ENCODE data around the gene MYLK4.

Gene MYLK4

GRCh38 chr6:2705256-2705655 lies 45.5 kb downstream of the MYLK4 start:
- no peak overlapping the region for H3K9ac ChIP-seq (ENCODE audit: insufficient read length, low read depth)
- TF ChIP-seq SUZ12 (IDR thresholded peaks at IDR 0.05; ENCODE audit: extremely low read depth, insufficient read depth, insufficient read length) (no peak), YY1 (IDR thresholded peaks at IDR 0.05; ENCODE audit: insufficient read depth, insufficient read length) (no peak), ZNF274 (IDR thresholded peaks at IDR 0.05; ENCODE audit: low read depth, low read length) (no peak)

GRCh38 chr6:2697291-2697690 lies 53.4 kb downstream of the MYLK4 start:
- Histone ChIP-seq H3K27me3 (ENCODE audit: insufficient read depth, insufficient read length) (no peaks in the 10 kb centered on the region), H3K4me3 (ENCODE audit: insufficient read length, low read depth) (no peak overlapping the region), H3K9me3 (ENCODE audit: insufficient read depth, low read length) (no peaks in the 10 kb centered on the region), H3K36me3 (ENCODE audit: insufficient read depth, insufficient read length, low read length) (no peaks in the 10 kb centered on the region), H3K4me1 (ENCODE audit: insufficient read depth, insufficient read length) (no peaks in the 10 kb centered on the region), H3K9ac (ENCODE audit: insufficient read length, low read depth) (no peak overlapping the region)
- DNase-seq (ENCODE audit: low read depth, low spot score): no peak
- no peak for TF ChIP-seq ZNF274 (IDR thresholded peaks at IDR 0.05; ENCODE audit: low read depth, low read length)
- no peak for TF ChIP-seq YY1 (IDR thresholded peaks at IDR 0.05; ENCODE audit: insufficient read depth, insufficient read length)
- no peak for TF ChIP-seq SUZ12 (IDR thresholded peaks at IDR 0.05; ENCODE audit: extremely low read depth, insufficient read depth, insufficient read length)

More at GRCh38 chr6:2705256-2705655, 45.5 kb downstream of the MYLK4 start:
- H3K9me3 ChIP-seq (ENCODE audit: insufficient read depth, low read length): peaks cover 11% of the 10 kb centered on the region
- H3K4me3 ChIP-seq (ENCODE audit: insufficient read length, low read depth): no peak overlapping the region
- DNase-seq (ENCODE audit: low read depth, low spot score): no peak
- no peaks in the 10 kb centered on the region for H3K27me3 ChIP-seq (ENCODE audit: insufficient read depth, insufficient read length)
- no peaks in the 10 kb centered on the region for H3K4me1 ChIP-seq (ENCODE audit: insufficient read depth, insufficient read length)
- H3K36me3 ChIP-seq (ENCODE audit: insufficient read depth, insufficient read length, low read length): no peaks in the 10 kb centered on the region

GRCh38 chr6:2695454-2696095 lies 55.1 kb downstream of the MYLK4 start:
- DNase-seq (ENCODE audit: low read depth, low spot score): no peak
- no peaks in the 10 kb centered on the region for H3K36me3 ChIP-seq (ENCODE audit: insufficient read depth, insufficient read length, low read length)
- TF ChIP-seq ZNF274 (IDR thresholded peaks at IDR 0.05; ENCODE audit: low read depth, low read length) (no peak), SUZ12 (IDR thresholded peaks at IDR 0.05; ENCODE audit: extremely low read depth, insufficient read depth, insufficient read length) (no peak), YY1 (IDR thresholded peaks at IDR 0.05; ENCODE audit: insufficient read depth, insufficient read length) (no peak)
- H3K4me1 ChIP-seq (ENCODE audit: insufficient read depth, insufficient read length): no peaks in the 10 kb centered on the region
- H3K27me3 ChIP-seq (ENCODE audit: insufficient read depth, insufficient read length): no peaks in the 10 kb centered on the region
- H3K4me3 ChIP-seq (ENCODE audit: insufficient read length, low read depth): no peak overlapping the region
- H3K9ac ChIP-seq (ENCODE audit: insufficient read length, low read depth): no peak overlapping the region
- H3K9me3 ChIP-seq (ENCODE audit: insufficient read depth, low read length): no peaks in the 10 kb centered on the region

DNA sequence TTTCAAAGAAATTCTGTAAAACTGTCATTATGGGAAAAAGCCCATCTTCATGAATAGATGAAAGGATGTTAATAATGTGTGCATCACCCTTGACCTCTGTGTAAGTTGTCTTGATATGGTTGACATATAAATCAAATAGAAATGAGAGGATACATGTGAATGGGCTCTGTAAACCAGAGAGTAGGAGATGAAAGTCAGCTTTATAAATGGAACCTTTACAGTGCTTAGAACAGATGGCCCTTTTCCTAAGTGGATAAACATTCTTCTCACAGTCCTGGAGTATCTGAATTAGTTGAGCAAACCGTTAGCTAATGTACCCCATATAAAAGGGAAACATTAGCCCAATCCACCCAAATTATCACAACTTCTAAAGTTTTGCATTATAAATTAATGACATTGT lies 57.5 kb downstream of the MYLK4 start:
- Histone ChIP-seq H3K36me3 (ENCODE audit: insufficient read depth, insufficient read length, low read length) (no peaks in the 10 kb centered on the region), H3K9me3 (ENCODE audit: insufficient read depth, low read length) (no peaks in the 10 kb centered on the region), H3K9ac (ENCODE audit: insufficient read length, low read depth) (no peak overlapping the region), H3K4me3 (ENCODE audit: insufficient read length, low read depth) (no peak overlapping the region), H3K27me3 (ENCODE audit: insufficient read depth, insufficient read length) (no peaks in the 10 kb centered on the region), H3K4me1 (ENCODE audit: insufficient read depth, insufficient read length) (no peaks in the 10 kb centered on the region)
- TF ChIP-seq SUZ12 (IDR thresholded peaks at IDR 0.05; ENCODE audit: extremely low read depth, insufficient read depth, insufficient read length) (no peak), ZNF274 (IDR thresholded peaks at IDR 0.05; ENCODE audit: low read depth, low read length) (no peak), YY1 (IDR thresholded peaks at IDR 0.05; ENCODE audit: insufficient read depth, insufficient read length) (no peak)
- DNase-seq (ENCODE audit: low read depth, low spot score): no peak

DNA sequence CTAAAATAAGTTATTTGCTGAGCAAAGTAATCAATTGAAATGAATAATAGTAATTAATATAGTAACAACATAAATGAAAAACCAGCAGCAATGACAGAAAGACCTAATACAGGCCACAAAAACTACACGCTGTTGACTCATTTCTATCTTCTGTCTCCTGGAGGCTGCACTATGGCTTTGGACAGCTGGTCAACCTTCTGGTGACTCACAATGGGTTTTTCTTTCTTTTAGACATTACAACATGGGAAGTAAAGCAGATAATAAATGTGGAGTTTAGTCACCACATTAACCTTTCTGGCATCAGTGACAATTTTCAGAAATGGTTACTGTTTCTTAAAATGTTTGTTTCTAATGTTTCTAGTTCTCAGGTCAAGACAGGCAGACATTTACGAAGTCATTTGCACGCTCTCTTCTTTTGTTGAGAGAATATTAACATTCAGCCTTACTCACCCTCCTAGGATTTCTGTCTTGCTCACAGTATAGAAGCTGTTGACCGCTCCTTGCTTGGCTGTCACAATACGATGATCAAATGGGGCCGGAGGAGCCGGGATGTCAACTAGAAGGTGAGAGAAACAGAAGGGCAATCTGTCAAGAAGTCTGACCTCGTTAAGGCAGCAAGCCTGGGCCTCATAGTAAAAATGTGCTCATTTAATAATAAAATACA lies 62.2 kb downstream of the MYLK4 start:
- H3K36me3 ChIP-seq (ENCODE audit: insufficient read depth, insufficient read length, low read length): no peaks in the 10 kb centered on the region
- DNase-seq (ENCODE audit: low read depth, low spot score): no peak
- H3K9ac ChIP-seq (ENCODE audit: insufficient read length, low read depth): no peak overlapping the region
- no peak overlapping the region for H3K4me3 ChIP-seq (ENCODE audit: insufficient read length, low read depth)
- TF ChIP-seq SUZ12 (IDR thresholded peaks at IDR 0.05; ENCODE audit: extremely low read depth, insufficient read depth, insufficient read length): no peak
- no peak for TF ChIP-seq ZNF274 (IDR thresholded peaks at IDR 0.05; ENCODE audit: low read depth, low read length)
- TF ChIP-seq YY1 (IDR thresholded peaks at IDR 0.05; ENCODE audit: insufficient read depth, insufficient read length): no peak
- no peaks in the 10 kb centered on the region for H3K4me1 ChIP-seq (ENCODE audit: insufficient read depth, insufficient read length)
- no peaks in the 10 kb centered on the region for H3K27me3 ChIP-seq (ENCODE audit: insufficient read depth, insufficient read length)
- no peaks in the 10 kb centered on the region; the same call in 1 of the 2 replicates for H3K9me3 ChIP-seq (ENCODE audit: insufficient read depth, low read length)

GRCh38 chr6:2687456-2687855 lies 63.3 kb downstream of the MYLK4 start:
- H3K36me3 ChIP-seq (ENCODE audit: insufficient read depth, insufficient read length, low read length): no peaks in the 10 kb centered on the region
- no peak for TF ChIP-seq SUZ12 (IDR thresholded peaks at IDR 0.05; ENCODE audit: extremely low read depth, insufficient read depth, insufficient read length)
- no peak for TF ChIP-seq ZNF274 (IDR thresholded peaks at IDR 0.05; ENCODE audit: low read depth, low read length)
- no peak for TF ChIP-seq YY1 (IDR thresholded peaks at IDR 0.05; ENCODE audit: insufficient read depth, insufficient read length)
- no peaks in the 10 kb centered on the region for H3K27me3 ChIP-seq (ENCODE audit: insufficient read depth, insufficient read length)
- H3K4me1 ChIP-seq (ENCODE audit: insufficient read depth, insufficient read length): no peaks in the 10 kb centered on the region
- no peak overlapping the region for H3K9ac ChIP-seq (ENCODE audit: insufficient read length, low read depth)
- no peak overlapping the region for H3K4me3 ChIP-seq (ENCODE audit: insufficient read length, low read depth)
- DNase-seq (ENCODE audit: low read depth, low spot score): no peak
- H3K9me3 ChIP-seq (ENCODE audit: insufficient read depth, low read length): no peaks in the 10 kb centered on the region; the same call in 1 of the 2 replicates

- DNase-seq (ENCODE audit: low read depth, low spot score): no peak
- Histone ChIP-seq H3K4me3 (ENCODE audit: insufficient read length, low read depth) (no peak overlapping the region), H3K36me3 (ENCODE audit: insufficient read depth, insufficient read length, low read length) (no peaks in the 10 kb centered on the region), H3K4me1 (ENCODE audit: insufficient read depth, insufficient read length) (no peaks in the 10 kb centered on the region), H3K9me3 (ENCODE audit: insufficient read depth, low read length) (no peaks in the 10 kb centered on the region; the same call in 1 of the 2 replicates), H3K27me3 (ENCODE audit: insufficient read depth, insufficient read length) (no peaks in the 10 kb centered on the region), H3K9ac (ENCODE audit: insufficient read length, low read depth) (no peak overlapping the region)
- no peak for TF ChIP-seq SUZ12 (IDR thresholded peaks at IDR 0.05; ENCODE audit: extremely low read depth, insufficient read depth, insufficient read length)
- TF ChIP-seq YY1 (IDR thresholded peaks at IDR 0.05; ENCODE audit: insufficient read depth, insufficient read length): no peak
- no peak for TF ChIP-seq ZNF274 (IDR thresholded peaks at IDR 0.05; ENCODE audit: low read depth, low read length)
These were observed 64.2 kb downstream of the MYLK4 start for GRCh38 chr6:2686515-2686914.

Measured in NT2/D1 (cell line).